HepG2 (cell line): ENCODE measurements around the gene NMRAL1. TPM values are rescaled to one million over a fixed set of nuclear protein-coding genes. Genes with fewer than 3 reads are reported as not detected.

Experiments
- ASH2L ChIP-seq: fragments of 300-600, 200-600 bp; sonication (generic); IDR thresholded peaks from 2 replicates; pipeline ENCODE4 v1.7.0; 2017; ENCODE audit warnings: low read depth, mild to moderate bottlenecking, moderate library complexity, mixed read lengths, low read length; ENCODE audit not compliant: insufficient read length
- ATF3 ChIP-seq: sonication (generic); formaldehyde crosslinking; IDR thresholded peaks from 2 replicates; pipeline ENCODE4 v1.4.0; 2020; ENCODE audit warnings: missing genetic modification reagents
- GMEB1 ChIP-seq: sonication (generic); formaldehyde crosslinking; IDR thresholded peaks from 2 replicates; pipeline ENCODE4 v1.5.1; 2020; ENCODE audit warnings: missing genetic modification reagents, mild to moderate bottlenecking, borderline replicate concordance
- HIC2 ChIP-seq: sonication (generic); formaldehyde crosslinking; IDR thresholded peaks from 2 replicates; pipeline ENCODE4 v1.9.0; 2022; ENCODE audit warnings: low read depth, missing genetic modification reagents
- HOXD1 ChIP-seq: sonication (generic); formaldehyde crosslinking; IDR thresholded peaks from 2 replicates; pipeline ENCODE4 v1.5.0; 2020; ENCODE audit warnings: missing genetic modification reagents
- IRF9 ChIP-seq: sonication (generic); formaldehyde crosslinking; IDR thresholded peaks from 2 replicates; pipeline ENCODE4 v1.8.0; 2022; ENCODE audit warnings: missing genetic modification reagents, mild to moderate bottlenecking, borderline replicate concordance
- LCORL ChIP-seq, 2 experiments: fragments of 450-650 bp in 1 of 2; sonication (generic) in 1 of 2; formaldehyde crosslinking in 1 of 2; IDR thresholded peaks; 2 replicates each; pipeline versions ENCODE4 v1.5.0 to v1.6.1; 2017 to 2020; ENCODE audit warnings: antibody characterized with exemption in 1 of 2, missing genetic modification reagents in 1 of 2
- MED8 ChIP-seq: sonication (generic); formaldehyde crosslinking; IDR thresholded peaks from 2 replicates; pipeline ENCODE4 v1.8.1; 2023; ENCODE audit warnings: mild to moderate bottlenecking, missing genetic modification reagents; ENCODE audit not compliant: insufficient replicate concordance
- MLXIP ChIP-seq: sonication (generic); formaldehyde crosslinking; IDR thresholded peaks from 2 replicates; pipeline ENCODE4 v1.9.0; 2021; ENCODE audit warnings: missing genetic modification reagents, borderline replicate concordance
- NCOR1 ChIP-seq: fragments of 200-600 bp; sonication (generic); IDR thresholded peaks from 2 replicates; pipeline ENCODE4 v1.7.0; 2017; ENCODE audit warnings: antibody characterized with exemption, low read length, borderline replicate concordance
- PHF21A ChIP-seq: sonication (generic); formaldehyde crosslinking; IDR thresholded peaks from 2 replicates; pipeline ENCODE4 v1.5.0; 2020; ENCODE audit warnings: mild to moderate bottlenecking, missing genetic modification reagents
- POLR2AphosphoS5 ChIP-seq: IDR thresholded peaks from 2 replicates; pipeline ENCODE4 v1.6.1; 2012; ENCODE audit warnings: low read depth, low read length
- RFX5 ChIP-seq: IDR thresholded peaks from 2 replicates; pipeline ENCODE4 v1.6.1; 2011; ENCODE audit warnings: low read depth, low read length, improper control_type of control experiment
- RXRA ChIP-seq: sonication (generic); formaldehyde crosslinking; IDR thresholded peaks from 2 replicates; pipeline ENCODE4 v1.5.1; 2020; ENCODE audit warnings: missing genetic modification reagents
- WIZ ChIP-seq: sonication (generic); formaldehyde crosslinking; IDR thresholded peaks from 2 replicates; pipeline ENCODE4 v1.5.1; 2020; ENCODE audit warnings: mild to moderate bottlenecking, missing genetic modification reagents
- ZNF138 ChIP-seq: sonication (generic); formaldehyde crosslinking; IDR thresholded peaks from 2 replicates; pipeline ENCODE4 v1.5.0; 2020; ENCODE audit warnings: mild to moderate bottlenecking, low read depth, missing genetic modification reagents
- ZNF557 ChIP-seq: sonication (generic); formaldehyde crosslinking; IDR thresholded peaks from 2 replicates; pipeline ENCODE4 v1.4.0; 2020; ENCODE audit warnings: missing genetic modification reagents
- ZNF562 ChIP-seq: sonication (generic); formaldehyde crosslinking; IDR thresholded peaks from 2 replicates; pipeline ENCODE4 v1.8.0; 2022; ENCODE audit warnings: missing genetic modification reagents, borderline replicate concordance
- ZNF570 ChIP-seq: sonication (generic); formaldehyde crosslinking; IDR thresholded peaks from 2 replicates; pipeline ENCODE4 v1.4.0; 2020; ENCODE audit warnings: mild to moderate bottlenecking, missing genetic modification reagents, borderline replicate concordance
- ZNF605 ChIP-seq: sonication (generic); formaldehyde crosslinking; IDR thresholded peaks from 2 replicates; pipeline ENCODE4 v1.8.0; 2022; ENCODE audit warnings: mild to moderate bottlenecking, missing genetic modification reagents
- ZNF644 ChIP-seq: IDR thresholded peaks from 2 replicates; pipeline ENCODE4 v1.6.1; 2016; ENCODE audit warnings: low read depth
- polyA plus RNA-seq, 8 experiments: library from polyadenylated mRNA; depleted of rRNA in 3 of 8; stranded (reverse) in 7 of 8; unstranded in 1 of 8; fragments of >200 nt; fragmentation: Illumina TruSeq in 4 of 8; extraction: Trizol in 4 of 8; gene quantifications; 2 replicates each; pipeline versions ENCODE4 v1.2.1 to v1.2.3, GENCODE V29; 2011 to 2016; ENCODE audit warnings: low read depth in 4 of 8, missing spikeins in 1 of 8, mixed read lengths in 1 of 8; ENCODE audit not compliant: insufficient read depth in 1 of 8
- total RNA-seq, 5 experiments: library from RNA; depleted of rRNA; stranded (reverse); fragments of >200 nt; fragmentation: Illumina TruSeq; extraction: Trizol; gene quantifications; 2 replicates each; pipeline ENCODE4 v1.2.3, GENCODE V29; 2016; ENCODE audit warnings: low read depth in 1 of 5

The NMRAL1 gene
- total and polyA plus RNA-seq, 2 of the 13 experiments (the other 11 are each of a cell fraction or from before 2014, with no cell fraction given) = 30.8 to 33.1 TPM

- TF ChIP-seq ZNF570 (CRISPR knock-in tag) = no peak
- peak; percentile 22; the same call in 1 of the 2 replicates for TF ChIP-seq ZNF138 (CRISPR knock-in tag)
- no peak for TF ChIP-seq ZNF562 (CRISPR knock-in tag)
- TF ChIP-seq ASH2L = peak; percentile 75
- TF ChIP-seq NCOR1 = peak; percentile 70; the same call in 1 of the 2 replicates
- TF ChIP-seq ATF3 = no peak
- TF ChIP-seq HIC2 = peak; percentile 93
- peak; percentile 95 for TF ChIP-seq PHF21A (CRISPR knock-in tag)
- peak; percentile 65; the same call in 1 of the 2 replicates for TF ChIP-seq IRF9 (CRISPR knock-in tag)
- peak; percentile 61; the same call in 1 of the 2 replicates for TF ChIP-seq GMEB1 (CRISPR knock-in tag)
- peak; percentile 72 for TF ChIP-seq MED8 (CRISPR knock-in tag)
- TF ChIP-seq ZNF644 (CRISPR knock-in tag) = no peak; the same call in 1 of the 2 replicates
- TF ChIP-seq MLXIP (CRISPR knock-in tag) = no peak
- TF ChIP-seq RFX5 = no peak
- peak; percentile 70; the same call in 1 of the 2 replicates for TF ChIP-seq ZNF605
- TF ChIP-seq LCORL (IDR thresholded peaks at IDR 0.05) = no peak
- peak; percentile 77; the same call in 1 of the 2 replicates for TF ChIP-seq LCORL (CRISPR knock-in tag; IDR thresholded peaks at IDR 0.05)
- TF ChIP-seq HOXD1 = no peak
- no peak for TF ChIP-seq WIZ (CRISPR knock-in tag)
- TF ChIP-seq ZNF557 (CRISPR knock-in tag) = no peak
- peak; percentile 68 for TF ChIP-seq POLR2AphosphoS5
- peak; percentile 100 for TF ChIP-seq RXRA (CRISPR knock-in tag)
These were observed 13.0 kb downstream of the NMRAL1 start (continued) for GRCh38 chr16:4461250-4462085.
